Raji (cell line): ENCODE measurements around the gene FOXL2NB.

ENCODE experiments used
- POLR2A ChIP-seq: IDR thresholded peaks from 2 replicates; pipeline ENCODE4 v1.6.1; 2011; ENCODE audit warnings: low read depth, low read length, control low read depth; ENCODE audit not compliant: insufficient read depth

FOXL2NB gene

DNA sequence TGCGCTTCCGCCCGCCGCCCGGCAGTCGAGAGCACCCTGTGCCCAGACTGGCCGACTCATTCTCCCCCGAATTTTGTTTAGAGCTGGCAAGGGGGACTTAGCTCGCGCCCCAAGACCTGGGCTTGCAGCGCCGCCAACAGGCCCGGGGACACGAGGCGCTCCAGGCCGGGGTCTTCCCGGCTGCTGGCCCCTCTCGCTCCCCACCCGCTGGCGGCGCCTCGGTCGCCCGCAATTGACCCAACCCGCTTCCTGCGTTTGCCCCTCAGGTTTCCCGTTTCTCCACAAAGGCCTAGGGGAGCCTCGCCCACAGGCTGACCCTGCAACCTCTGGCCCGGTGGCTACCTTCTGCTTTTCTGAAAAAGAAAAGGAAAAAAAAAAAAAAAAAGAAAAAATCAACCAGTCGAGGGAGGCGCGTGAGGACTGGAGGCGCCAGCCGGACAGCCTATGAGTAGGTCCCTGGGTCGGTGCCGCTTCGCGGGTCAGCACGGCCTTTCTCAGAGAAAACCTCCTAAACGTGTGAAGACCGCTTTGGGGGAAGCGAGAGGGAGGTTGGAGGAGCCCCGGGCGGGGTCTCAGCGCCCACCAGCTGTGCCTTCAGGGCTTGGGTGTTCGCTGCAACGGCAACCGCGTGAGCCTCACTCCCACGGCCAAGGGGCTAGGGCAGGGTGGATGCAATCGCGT, 7.3 kb upstream of the FOXL2NB start:
- TF ChIP-seq POLR2A: no peak

DNA sequence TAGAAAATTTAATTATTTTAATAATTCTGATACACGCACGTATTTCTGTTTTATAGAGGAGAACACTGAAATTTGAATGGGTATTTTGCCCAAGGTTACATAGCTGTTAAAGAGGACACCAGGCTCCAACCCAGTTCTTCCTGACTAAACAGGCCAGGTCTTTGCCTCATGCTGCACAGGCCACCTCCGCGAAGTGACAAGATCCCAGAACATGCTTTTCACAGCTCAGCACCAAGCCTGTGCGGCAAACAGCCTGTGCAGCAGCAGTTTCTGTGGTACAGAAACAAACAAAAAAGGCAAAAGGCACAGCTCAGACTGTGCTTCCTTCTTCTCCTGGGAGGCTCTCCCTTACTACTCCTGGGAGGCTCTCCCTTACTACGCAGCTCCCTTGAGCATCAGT, 6.6 kb upstream of the FOXL2NB start:
- TF ChIP-seq POLR2A: no peak

DNA sequence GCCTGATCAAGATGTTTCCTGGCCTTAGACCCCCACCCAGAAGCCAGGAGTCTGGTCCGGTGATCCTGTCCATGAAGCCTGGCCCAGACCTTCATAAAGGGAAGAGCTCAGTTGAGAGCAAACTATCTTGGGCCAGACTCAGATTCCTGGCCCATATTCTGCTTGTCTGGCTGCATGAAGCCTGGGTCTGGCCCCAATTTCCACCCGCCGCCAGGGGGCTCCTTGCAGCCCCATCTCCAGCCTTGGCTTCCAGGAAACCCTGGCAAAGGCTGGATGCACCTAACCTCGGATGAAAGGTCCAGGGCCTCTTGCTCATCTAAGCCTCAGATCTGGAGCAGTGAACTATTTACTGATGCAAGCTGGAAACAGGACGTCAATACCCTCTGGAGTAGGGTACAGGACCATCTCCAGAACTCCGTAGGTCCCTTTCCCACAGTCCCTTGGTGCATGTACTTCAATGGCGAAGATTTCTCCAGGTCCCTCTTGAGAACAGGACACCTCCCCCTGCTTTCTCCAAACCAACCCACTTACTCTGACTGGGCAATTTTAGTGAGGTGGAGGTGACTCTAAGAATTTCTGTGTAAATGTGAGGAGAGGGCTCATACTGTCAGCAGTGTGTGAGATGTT, 5.6 kb upstream of the FOXL2NB start:
- TF ChIP-seq POLR2A: no peak

DNA sequence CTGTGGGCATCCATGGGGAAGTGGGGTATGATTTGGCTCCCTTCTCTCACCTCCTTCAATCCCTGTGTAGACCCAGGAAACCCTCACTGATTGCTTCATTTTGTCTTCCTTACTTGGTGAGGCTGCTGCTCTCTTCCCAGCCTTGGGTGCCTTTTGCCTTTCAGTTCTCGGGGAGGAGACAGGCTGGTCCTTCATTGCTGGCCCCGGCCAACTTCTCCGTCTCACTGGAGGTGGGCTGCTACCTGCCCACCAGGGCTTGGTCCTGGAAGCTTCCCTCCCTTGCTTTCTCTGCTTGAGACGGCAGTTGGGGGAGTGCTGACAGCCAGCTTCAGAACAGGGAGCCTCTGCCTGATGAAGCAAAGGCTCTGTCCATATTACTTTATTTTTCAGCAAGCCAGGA, 4.7 kb upstream of the FOXL2NB start:
- TF ChIP-seq POLR2A: no peak

DNA sequence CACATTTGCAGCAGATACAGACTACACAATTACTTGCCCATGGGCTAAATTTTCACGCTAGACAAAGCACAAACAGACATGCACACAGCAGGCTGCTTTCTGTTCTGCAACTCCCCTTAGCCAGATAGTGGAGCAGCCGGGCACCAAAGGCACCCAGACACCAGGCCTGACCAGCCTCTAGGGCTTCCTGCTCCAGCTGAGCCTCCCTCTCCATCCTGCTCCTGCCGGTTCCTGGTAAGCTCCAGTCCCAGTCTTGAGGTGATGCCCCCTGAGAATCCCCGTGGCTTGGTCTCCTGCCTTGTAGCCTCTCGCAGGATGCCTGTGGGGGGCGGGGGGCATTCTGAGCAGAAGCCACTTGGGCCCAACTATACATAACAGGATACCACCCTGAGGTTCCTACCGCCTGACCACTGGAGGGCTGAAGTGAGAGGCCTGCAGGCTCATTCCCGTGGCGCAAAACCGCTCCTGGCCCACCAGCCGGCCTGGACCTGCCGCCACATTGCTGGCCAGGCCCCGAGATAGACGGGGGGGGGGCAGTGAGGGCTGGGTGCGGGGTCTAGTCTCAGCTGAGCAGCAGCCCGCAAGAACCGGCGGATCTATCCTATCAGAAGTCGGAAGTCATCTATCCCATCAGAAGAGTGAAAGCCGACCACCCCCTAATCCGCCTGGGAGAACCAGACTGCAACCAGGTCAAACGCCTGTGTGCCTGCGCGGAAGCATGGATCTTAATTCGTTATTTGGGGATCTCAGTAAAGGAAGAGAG, 4.0 kb upstream of the FOXL2NB start:
- TF ChIP-seq POLR2A: no peak

DNA sequence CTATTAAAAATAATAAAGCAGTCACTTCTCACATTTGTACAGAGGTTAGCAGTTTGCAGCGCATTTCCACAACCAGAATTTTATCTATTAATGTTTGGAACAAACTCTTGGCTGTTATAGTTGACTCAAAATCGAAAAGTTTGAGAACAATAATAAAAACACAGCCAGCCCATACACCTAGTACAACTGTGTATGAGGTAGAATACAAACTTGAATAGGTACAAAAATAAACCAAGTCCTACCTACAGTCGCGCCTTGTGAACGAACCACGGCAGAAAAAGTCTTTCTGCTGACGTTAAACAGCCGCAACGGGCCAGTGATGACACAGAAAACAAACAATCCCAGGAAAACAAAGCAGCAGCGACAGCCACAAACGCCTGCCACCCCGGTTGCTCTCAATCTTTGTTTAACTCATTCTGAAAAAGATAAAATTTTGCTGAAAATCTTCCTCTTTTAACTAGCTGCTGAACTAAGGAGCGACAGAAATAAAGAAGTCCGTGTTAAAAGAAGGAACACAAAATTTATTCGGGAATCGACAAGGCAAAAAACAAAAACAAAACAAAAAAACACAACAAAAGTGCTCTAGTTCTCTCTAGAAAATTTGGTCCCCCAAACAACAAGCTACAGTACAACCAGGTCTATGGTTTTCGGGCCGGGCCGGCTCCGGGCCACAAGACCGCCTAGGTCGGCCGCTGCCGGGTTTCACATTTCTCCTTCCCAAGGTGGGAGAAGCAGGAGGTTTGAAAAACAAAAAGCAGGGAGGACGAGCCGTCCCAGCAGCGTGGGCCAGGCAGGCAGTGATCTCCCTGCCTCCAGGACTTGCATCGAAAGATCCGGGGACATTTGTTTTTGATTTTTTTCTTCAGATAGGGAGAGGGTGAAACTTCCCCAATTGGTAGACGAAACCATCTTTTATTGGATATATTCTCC, 3.0 kb upstream of the FOXL2NB start:
- no peak for TF ChIP-seq POLR2A

DNA sequence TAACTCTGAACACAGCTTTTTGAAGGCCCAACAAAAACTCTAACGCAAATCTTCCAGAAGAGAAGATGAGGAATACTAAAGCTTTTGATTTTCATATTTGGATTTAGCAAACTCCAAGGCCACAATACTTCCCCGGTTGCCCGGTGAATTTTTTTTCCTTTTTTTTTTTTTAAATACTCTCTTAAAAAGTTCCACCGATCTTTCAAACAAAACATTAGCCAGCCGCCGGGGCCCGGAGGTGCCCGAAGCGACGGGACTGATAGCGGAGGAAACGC, 2.4 kb upstream of the FOXL2NB start:
- TF ChIP-seq POLR2A: no peak

DNA sequence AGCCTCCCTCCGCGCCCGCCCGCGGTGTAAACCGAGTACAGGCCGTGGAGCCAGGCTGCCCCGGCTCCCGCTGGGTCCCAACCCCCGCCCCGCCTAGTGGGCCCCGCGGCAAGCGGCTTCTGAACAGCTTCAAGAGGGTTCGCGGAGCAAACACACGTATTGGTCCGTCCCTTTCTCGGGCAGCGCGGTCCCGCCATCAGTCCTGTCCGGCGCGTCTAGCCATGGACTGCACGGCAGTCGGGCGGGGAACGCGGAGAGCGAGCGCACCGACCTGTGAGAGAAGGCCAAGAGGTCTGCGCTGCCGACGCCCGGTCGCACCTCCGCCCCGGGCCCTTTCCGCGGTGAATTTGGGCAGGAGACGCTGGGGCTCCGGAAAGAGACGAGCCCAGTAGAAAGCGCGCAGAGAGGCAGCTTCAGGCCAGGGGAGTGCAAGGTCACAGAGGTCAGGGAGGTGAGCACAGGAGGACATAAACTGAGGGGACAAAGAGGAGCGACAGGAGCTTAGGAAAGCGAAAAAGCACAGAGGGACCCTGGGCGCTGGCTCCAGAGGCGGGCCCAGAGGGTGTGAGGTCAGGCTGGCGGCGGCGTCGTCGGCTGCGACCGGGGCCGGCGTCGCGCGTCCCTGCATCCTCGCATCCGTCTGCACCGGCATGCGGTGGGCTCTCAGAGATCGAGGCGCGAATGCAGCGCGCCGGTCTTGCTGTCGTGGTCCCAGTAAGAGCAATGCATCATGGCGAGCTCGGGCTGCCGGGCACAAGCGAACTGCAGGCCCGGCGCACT, 1.9 kb upstream of the FOXL2NB start:
- TF ChIP-seq POLR2A: no peak

DNA sequence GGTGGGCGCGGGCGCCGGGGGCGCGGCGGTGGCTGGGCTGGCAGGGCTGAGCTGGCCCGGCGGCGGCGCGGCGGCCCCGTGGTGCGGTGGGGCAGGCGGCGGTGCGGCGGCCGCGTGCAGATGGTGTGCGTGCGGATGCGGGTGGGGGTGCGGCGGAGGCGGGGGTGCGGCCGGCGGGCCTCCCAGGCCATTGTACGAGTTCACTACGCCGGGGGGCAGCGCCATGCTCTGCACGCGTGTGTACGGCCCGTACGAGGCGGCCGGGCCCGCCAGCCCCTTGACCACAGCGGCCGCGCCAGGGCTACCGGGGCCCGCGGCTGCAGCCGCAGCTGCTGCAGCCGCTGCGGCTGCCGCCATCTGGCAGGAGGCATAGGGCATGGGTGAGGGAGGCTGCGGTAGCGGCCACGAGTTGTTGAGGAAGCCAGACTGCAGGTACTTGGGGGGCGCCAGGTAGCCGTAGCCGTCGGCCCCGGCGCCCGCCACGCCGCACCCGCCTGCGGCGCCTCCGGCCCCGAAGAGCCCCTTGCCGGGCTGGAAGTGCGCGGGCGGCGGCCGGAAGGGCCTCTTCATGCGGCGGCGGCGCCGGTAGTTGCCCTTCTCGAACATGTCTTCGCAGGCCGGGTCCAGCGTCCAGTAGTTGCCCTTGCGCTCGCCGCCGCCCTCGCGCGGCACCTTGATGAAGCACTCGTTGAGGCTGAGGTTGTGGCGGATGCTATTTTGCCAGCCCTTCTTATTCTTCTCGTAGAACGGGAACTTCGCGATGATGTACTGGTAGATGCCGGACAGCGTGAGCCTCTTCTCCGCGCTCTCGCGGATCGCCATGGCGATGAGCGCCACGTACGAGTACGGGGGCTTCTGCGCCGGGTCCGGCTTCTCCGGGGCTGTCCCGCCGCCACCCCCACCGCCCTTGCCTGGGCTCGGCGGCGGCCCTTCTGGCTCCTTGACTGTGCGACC, 1.0 kb upstream of the FOXL2NB start:
- no peak for TF ChIP-seq POLR2A

DNA sequence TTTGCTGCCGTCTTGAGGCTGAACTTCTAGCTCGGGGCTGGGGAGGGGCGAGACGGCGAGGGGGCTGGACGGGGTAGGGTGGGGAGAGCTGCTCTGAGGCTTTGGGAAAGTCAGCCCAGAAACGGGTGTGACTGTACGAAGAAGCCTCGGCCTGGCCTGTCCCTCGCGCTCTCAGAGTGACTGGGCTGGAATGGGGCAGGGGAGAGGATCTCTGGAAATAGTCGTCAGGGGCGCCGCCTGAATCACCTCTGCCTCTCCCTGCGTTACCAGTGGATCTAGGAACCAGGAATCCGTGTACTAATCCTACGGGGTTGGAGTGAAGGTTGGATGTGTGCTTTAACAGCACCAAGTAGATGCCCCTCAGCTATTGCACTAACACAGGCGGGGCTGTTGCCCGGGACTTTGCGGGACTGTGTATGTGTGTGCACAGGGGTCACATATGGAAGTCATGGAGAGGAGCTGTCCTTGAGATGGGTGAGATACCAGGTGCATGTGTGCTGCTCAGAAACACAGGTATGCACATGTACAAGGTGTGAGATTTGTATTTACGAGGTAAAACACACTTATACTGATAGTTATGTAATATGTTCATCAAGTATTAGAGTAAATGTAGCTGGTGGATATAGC, 591 bp downstream of the FOXL2NB start:
- no peak for TF ChIP-seq POLR2A

DNA sequence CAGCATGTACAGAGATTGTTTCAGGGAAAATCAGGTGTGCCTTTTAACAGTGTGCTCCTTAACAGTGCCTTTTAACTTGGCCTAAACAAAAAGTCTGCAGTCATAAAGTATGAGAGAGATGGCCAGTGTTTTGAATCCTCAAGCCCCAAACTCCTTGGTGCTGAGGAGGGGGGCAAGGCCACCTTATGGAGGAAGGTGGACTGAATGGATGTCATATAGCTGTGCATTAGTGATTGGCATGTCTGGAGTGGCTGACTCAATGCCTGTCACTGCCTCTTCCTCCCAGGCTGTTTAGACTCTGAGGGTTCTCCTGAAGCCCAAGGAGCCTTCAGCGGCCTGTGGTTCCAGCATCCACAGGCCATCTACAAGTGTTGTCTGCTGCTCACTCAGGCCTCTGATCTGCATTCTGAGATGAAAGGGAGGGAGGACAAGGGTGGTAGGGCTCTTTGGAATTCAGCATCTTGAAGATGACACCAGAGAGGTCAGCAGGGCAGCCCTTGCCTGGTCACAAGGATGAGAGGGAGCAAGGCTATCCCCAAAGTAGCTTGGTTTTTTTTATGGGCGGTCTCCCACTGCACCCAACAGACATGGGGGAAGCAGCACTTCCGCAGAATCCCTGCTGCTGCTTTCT, 1.5 kb downstream of the FOXL2NB start:
- TF ChIP-seq POLR2A: no peak

DNA sequence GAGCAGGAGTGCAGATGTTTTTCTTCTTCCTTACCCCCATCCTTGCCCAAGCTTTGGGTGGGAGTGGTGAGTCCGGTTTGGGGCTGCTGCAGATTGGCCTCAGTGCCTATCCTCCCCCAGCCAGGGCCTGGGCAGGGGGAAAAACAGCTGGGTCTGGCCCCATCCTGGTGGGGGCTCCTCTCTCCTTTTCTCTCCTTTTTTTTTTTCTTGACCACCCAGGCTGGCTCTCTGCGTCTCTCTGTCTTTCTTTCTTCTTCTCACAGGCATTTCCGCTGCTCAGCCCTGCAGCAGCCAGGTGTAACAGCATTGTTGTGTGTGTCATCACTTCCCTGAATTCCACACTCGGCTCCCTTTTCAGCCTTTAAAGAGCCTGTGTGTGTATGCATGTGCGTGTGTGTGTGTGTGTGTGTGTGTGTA, 2.0 kb downstream of the FOXL2NB start:
- no peak for TF ChIP-seq POLR2A
